Stimulated activated CD8-positive, alpha-beta memory T cell treated with anti-CD3 and anti-CD28 coated beads, Interleukin-15, amount 100 ng/mL, for 1 hour (primary cell): Measurements from ENCODE around the gene IQCE.

Source experiments
- DNase-seq: peaks from one replicate; pipeline ENCODE4 v3.0.0-alpha.2; 2020; ENCODE audit warnings: low read depth

IQCE gene

GRCh38 chr7:2558629-2559282, at the start of gene IQCE:
TSS of gene IQCE (plus strand) at chr7:2558979. CDS start at chr7:2559182, 203 bp downstream.
- DNase-seq = peak; percentile 79

- no peak for DNase-seq
These were observed 49.4 kb upstream of the IQCE start for GRCh38 chr7:2509298-2509906.

DNA sequence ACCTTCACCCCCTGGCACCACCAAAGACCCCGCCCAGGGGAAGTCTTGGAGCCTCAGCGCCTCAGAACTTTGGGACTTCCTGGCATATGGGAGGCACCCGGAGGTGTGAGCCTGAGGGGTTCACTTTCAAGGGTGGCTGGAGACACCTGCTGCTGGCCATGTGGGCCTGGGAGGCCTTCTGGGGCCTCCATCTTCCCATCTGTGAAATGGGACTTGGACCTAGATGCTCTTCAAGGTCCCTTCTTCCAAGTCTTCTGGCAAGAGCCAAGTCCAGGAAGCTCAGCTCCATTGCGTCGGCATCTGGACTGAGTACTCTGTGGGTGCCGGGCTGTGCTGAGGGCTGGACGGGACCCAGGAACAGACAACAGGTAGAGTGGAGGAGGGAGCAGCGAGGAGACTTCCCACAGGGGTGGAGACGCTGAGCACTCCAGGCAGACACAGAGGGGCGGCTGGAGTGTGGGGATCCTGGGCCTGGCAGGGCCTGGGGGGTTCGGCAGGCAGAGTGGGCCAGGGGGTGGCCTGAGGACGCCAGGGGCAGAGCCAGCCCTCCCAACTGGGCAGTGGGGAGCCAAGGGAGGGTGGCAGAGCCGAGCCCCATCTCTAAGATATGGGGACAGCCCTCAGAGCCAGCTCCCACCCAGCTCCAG, 48.5 kb upstream of the IQCE start:
- DNase-seq = no peak

DNA sequence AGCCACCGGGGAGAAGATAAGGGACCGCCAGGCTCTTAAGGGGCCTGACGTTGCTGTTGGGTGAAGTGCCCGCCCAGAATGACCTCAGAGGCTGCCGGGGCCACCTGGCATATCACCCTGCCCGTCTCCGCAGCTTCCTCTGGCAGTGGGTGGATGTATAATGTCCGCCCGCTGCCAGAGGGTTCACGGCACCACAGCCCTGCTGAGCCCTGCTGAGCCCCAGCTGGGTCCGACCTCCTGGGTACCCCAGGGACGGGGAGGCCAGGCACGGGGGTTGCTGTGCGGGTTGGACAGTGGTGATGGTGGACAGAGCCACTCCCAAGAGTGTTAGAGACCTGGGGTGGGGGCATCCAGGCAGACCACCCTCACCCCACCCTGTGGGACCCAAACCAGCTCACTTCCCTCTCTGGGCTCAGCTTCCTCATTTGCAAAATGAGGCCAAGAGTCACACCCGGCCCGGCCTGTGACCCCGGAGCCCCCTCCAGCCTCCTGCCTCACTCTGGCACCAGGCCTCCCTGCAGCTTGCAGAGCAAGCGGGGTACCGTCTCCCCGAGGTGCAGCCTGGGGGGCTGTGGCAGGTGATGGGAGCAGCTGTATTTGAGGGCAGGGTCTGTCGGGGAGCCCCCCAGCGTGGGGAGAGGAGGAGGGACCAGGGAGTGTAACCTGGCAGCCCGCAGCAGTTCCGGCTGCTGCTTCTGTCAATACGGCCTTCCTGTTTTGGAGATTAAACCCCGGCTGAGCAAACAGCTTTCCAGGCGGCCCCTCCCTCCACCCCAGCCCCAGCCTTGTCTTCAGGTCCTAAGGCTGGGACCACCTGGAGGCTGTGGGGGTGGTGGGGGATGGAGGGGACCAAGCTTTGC, 47.6 kb upstream of the IQCE start:
- DNase-seq = no peak

GRCh38 chr7:2511769-2512168, 47.0 kb upstream of the IQCE start:
- DNase-seq = no peak

GRCh38 chr7:2512179-2512661, 46.6 kb upstream of the IQCE start:
- no peak for DNase-seq

DNA sequence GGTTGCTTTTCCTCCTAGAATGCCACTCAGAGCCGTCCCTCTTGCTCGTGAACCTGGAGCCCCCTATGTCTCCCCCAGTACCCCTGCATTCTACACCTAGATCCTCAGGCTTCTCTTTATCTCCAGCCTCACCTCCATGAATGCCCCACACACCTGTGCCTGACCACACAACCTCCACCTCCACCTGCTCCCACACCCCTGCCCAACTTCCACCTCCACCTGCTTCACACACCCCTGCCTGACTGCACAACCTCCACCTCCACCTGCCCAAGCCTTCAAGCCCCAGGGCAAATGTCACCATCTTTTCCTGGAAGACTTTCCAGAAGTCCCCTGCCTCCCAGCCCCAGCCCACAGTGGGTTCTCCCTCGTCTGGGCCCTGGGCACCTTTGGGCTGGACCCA, 46.1 kb upstream of the IQCE start:
- DNase-seq = no peak

DNA sequence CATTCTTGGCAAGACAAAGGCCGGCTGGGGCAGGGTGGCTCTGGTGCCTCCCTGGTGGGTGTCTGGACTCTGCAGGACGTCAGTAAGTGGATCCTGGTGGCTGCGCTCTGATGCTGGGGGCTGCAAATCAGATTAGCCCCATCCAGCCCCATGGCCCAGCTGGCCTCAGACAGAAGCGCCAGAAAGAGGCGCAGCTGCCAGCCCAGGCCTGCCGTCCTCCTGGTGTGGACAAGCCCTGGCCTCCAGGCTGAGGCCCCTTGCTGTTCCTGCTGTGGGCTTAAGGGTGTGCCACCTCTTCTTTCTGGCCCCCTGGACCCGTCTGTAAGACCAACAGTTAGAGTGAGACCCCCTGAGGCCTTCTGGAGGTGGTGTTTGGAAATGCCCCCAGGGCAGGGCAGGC, 45.1 kb upstream of the IQCE start:
- DNase-seq = no peak

DNA sequence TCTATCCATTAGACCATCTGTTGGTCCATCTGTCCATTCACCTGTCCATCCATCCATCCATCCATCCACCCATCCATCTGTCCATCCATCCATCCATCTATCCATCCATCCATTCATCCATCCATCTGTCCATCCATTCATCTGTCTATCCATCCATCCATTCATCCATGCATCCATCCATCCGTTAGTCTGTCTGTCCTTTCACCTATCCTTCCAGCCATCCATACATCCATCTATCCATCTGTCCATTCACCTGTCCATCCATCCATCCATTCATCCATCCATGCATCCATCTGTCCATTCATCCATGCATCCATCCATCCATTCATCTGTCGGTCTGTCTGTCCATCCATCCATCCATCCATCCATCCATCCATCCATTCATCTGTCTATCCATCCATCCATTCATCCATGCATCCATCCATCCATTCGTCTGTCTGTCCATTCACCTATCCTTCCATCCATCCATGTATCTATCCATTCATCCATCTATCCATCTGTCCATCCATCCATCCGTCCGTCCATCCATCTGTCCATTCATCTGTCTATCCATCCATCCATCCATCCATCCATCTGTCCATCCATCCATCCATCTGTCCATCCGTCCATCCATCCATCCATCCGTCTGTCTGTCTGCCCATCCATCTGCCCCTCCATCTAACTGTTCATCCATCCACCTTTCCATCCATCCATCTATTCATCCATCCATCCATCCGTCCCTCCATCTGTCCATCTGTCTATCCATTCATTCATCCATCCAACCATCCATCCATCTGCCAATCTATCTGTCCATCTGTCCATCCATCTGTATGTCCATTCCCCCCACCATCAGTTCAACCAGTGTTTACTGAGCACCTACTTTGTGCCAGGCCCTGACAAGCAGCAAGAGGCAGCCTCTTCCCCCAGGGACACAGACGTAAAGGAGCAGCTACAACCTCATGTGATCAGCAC, 44.0 kb upstream of the IQCE start:
- no peak for DNase-seq

GRCh38 chr7:2515424-2516193, 43.2 kb upstream of the IQCE start:
- no peak for DNase-seq

DNA sequence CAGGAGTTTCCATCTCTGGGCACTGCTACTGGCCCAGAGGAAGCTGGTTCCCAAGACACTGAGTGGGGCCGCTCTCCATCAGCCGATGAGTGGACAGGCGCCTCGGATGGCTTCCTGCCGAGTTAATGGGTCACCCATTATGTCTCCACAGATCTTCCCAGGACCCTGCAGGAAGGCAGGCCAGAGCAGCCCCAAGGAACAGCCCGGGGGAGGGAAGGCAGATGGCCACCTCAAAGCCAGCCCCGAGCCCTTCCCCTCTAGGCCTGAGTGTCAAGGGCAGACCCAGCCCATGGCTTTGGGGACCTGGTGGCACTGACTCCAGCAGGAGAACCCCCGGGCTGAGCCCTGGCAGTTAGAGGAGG, 42.6 kb upstream of the IQCE start:
- DNase-seq = no peak

GRCh38 chr7:2517026-2517425, 41.8 kb upstream of the IQCE start:
- DNase-seq = no peak

DNA sequence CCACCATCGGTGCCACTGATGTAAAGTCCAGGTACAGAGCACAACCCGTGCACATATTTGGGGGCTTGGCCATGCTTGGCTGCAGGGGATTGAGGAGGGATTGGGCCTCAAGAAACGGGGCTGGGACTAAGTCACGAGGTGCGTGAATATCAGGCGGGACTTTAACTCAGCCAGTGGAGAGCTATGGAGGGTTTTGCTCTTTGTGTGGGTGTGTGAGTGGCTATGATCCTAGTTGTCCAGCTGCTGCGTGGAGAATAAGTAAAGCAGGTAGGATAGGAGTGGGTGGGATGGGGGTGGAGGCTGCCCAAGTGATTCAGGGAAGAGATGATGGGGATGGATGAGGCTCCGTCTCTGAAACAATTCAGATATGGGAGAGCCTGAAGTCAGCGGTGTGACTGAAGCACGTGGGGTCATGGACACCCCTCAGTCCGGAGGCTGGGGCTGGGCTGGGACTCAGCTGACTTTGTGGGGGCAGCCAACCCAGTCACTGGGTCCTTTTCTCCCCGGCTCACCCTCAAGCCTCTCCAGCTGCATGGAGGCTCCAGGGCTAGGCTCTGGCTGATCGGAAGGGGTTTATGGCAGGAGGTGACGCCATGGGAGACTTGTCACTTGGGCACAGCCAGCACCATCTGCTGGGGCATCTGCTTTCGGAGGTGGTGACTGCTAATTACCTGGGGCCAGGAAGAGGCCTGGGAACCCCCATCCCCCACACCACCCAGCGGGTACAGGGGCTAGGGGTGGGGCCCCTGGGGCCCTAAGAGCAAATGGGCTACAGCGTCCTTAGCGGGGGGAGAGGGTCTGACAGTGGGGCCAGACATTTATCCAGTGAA, 40.9 kb upstream of the IQCE start:
- DNase-seq = no peak

GRCh38 chr7:2518737-2519118, 40.1 kb upstream of the IQCE start:
- no peak for DNase-seq

DNA sequence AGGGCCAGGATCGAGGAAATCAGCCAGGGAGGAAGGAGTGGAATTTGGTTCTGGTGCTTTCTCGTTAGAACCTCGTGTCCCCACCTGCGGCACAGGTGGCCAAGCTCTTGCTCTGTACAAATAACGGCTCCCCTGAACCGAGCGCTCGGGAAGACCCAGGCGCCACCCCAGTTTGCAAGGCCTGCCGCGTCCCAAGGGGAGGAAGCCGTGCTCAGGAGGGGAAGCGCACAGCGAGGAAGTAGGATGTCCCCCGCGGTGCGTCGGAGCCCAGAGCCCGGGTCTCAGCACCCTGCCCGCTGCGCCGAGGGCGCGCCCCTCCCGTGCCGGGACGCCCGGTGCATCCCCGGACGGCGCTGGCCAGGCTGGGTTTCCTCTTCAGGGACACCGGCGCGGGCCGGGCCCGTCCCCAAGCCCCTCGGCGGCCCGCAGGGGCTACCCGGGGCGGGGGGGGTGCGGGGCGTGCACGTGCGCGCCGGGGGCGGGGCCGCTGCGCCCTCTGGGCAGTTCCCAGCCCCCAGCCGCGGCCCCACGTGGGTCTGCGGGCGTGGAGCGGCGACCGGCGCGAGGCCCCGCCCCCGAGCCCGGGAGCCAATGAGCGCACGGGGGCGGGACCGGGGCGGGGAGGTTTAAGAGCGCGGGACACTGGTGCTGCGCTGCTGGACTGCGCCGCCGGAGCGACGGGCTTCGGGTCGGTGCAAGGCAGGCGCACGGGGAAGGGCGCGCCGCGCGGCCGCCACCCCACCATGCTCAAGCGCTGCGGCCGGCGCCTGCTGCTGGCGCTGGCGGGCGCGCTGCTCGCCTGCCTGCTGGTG, 39.5 kb upstream of the IQCE start, which contains the start of gene LFNG:
LFNG (plus strand) TSS at position 656 of the 812 bp plus-strand sequence; CDS start at position 744, 88 bp downstream.
- DNase-seq = no peak

DNA sequence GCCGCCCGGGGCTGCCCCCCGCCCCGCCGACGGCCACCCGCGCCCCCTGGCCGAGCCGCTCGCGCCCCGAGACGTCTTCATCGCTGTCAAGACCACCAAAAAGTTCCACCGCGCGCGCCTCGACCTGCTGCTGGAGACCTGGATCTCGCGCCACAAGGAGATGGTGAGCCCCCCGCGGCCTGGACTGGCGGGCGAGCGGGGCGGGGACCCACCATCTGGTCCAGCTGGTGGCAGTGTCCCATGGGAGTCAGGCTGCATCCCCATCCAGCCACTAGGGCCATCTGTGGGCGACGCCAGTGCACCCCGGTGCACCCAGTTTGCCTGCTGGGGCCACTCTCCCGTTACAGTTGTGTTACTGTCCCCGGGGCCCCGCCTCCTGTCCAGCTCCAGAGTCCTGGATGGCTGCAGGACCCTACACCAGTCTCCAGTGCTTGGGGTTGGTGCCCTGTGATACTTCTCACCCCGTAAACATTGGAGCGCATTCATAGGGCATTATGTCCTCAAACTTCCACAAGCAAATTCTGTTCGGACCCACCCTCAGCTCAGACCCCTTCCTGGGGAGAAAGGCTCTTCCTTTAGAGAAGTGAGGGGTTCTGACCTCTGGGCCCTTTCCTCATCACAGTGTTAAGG, 38.5 kb upstream of the IQCE start:
- no peak for DNase-seq

GRCh38 chr7:2520761-2521290, 38.0 kb upstream of the IQCE start:
- no peak for DNase-seq

GRCh38 chr7:2521341-2521745, 37.4 kb upstream of the IQCE start:
- no peak for DNase-seq
